Heart left ventricle (tissue), 16 donors: ENCODE measurements around the gene FNTB. TPM values are rescaled to one million over a fixed set of nuclear protein-coding genes. Genes with fewer than 3 reads are reported as not detected.

Experiments used
- ATAC-seq, 4 donors: fragments of 200-7000 bp; cut with Tn5 transposase; one replicate each; pipeline ENCODE4 v1.9.1; 2020 to 2022; ENCODE audit warnings: moderate library complexity in 4 of 4, mild to moderate bottlenecking in 3 of 4, moderate number of reproducible peaks in 1 of 4
- DNase-seq, 5 donors: peaks; one replicate each; pipeline ENCODE4 v3.0.0-alpha.2; 2020
- H3K27ac ChIP-seq, 12 donors: fragments of 200-600 bp; sonication (generic) in 4 of 12; one replicate each; pipeline versions ENCODE4 v1.5.0 to v1.8.0; 2016 to 2022; ENCODE audit warnings: mild to moderate bottlenecking in 2 of 12
- H3K27me3 ChIP-seq, 9 donors: fragments of 200-600 bp; sonication (generic) in 2 of 9; one replicate each; pipeline versions ENCODE4 v1.5.1 to v1.8.0; 2016 to 2022; ENCODE audit warnings: mild to moderate bottlenecking in 3 of 9
- H3K36me3 ChIP-seq, 9 donors: fragments of 200-600 bp; sonication (generic) in 2 of 9; one replicate each; pipeline versions ENCODE4 v1.5.0 to v1.8.0; 2018 to 2022; ENCODE audit warnings: mild to moderate bottlenecking in 2 of 9
- H3K4me1 ChIP-seq, 12 donors: fragments of 200-600 bp; sonication (generic) in 4 of 12; one replicate each; pipeline versions ENCODE4 v1.5.0 to v1.8.0; 2016 to 2022; ENCODE audit warnings: mild to moderate bottlenecking in 3 of 12
- H3K4me3 ChIP-seq, 12 donors: fragments of 200-600 bp; sonication (generic) in 4 of 12; one replicate each; pipeline versions ENCODE4 v1.5.0 to v1.8.0; 2017 to 2022; ENCODE audit warnings: mild to moderate bottlenecking in 9 of 12, moderate library complexity in 4 of 12
- H3K9me3 ChIP-seq, 12 donors: fragments of 200-600 bp; sonication (generic) in 4 of 12; one replicate each; pipeline versions ENCODE4 v1.5.0 to v1.8.0; 2016 to 2022; ENCODE audit warnings: mild to moderate bottlenecking in 1 of 12
- CTCF ChIP-seq, 12 donors: fragments of 200-600 bp; sonication (generic) in 4 of 12; IDR thresholded peaks; one replicate each; pipeline versions ENCODE4 v1.5.0 to v1.8.0; 2018 to 2022; ENCODE audit warnings: antibody characterized with exemption in 12 of 12, mild to moderate bottlenecking in 5 of 12
- POLR2A ChIP-seq, 2 donors: fragments of 450-650 bp; IDR thresholded peaks; one replicate each; pipeline ENCODE4 v1.6.1; 2017; ENCODE audit warnings: antibody characterized with exemption in 2 of 2, mild to moderate bottlenecking in 2 of 2, moderate library complexity in 2 of 2
- WGBS, 4 donors: extraction: QIAGEN DNeasy Blood & Tissue Kit in 2 of 4; methylation state at CpG; one replicate each; pipeline versions ENCODE4 v1.1.5 to v1.1.7; 2013 to 2018; 5-methylcytosine and 5-hydroxymethylcytosine counted together
- intact Hi-C, 10 donors: fragments of 100-400 bp; cut with DNase I; formaldehyde crosslinking; loops; one replicate each; pipeline versions ENCODE4 v1.11.1 to v1.14.2; 2022
- polyA plus RNA-seq, 2 donors: library from polyadenylated mRNA; stranded (reverse); fragments of 200-250 nt; gene quantifications; one replicate each; pipeline ENCODE4 v1.2.3, GENCODE V29; 2013
- total RNA-seq, 9 donors: library from RNA; depleted of rRNA in 2 of 9; stranded (reverse); fragments of >200 nt in 2 of 9; fragmentation: NEBNext Ultra II Directional in 3 of 9; extraction: Animal tissue kit (Norgen Biotek cat#: 25700) in 3 of 9; gene quantifications; one replicate each; pipeline versions ENCODE4 v1.1.0 to v1.2.4, GENCODE V29; 2016 to 2023
- donor health status: ischemic (EF 13 %, LVEDD 7.1; RV severe dilation, severe dysfunction).
- donor health status: healthy with polysubstance abuse.
- donor health status: DM: no; HTN: yes; CAD: no.
- donor health status: DM: no; HTN: no; CAD: no.
- donor health status: ischemic (EF 25% LVEDD 6.9; RV normal size, moderate dysfunction).
- donor health status: ischemic (EF 25% LVEDD 5.7; RV mildly dilated, moderate dysfunction).
- donor health status: healthy.
- donor health status: DM: yes; HTN: yes; CAD: no.
- donor health status: ischemic (EF 35%, LVEDD 5.7; RV mildly dilated, moderate dysfunction).
- donor health status: nonischemic (EF 11% LVEDD 7.7; RV severe dilation, severe dysfunction).
- donor health status: DM: yes; HTN: yes; CAD: no.
- donor health status: PGD.
- donor health status: ischemic (EF 29% LVEDD 5.4; RV normal size, mild dysfunction).
- donor health status: nonischemic (EF 23%, LVEDD 6.1; RV moderate dilation, normal function).

FNTB gene
- total and polyA plus RNA-seq, 11 donors: 10.5 to 22.5 (median 16.7) TPM

GRCh38 chr14:64943556-64943955 lies 43.1 kb upstream of the FNTB start:
- H3K4me1 ChIP-seq: peaks cover 0 to 8% (median 5%) of the 10 kb centered on the region in 12 donors
- intact Hi-C loops: no loop called here
- ATAC-seq: no peak
- H3K4me3 ChIP-seq: no peak overlapping the region
- H3K9me3 ChIP-seq: no peaks in the 10 kb centered on the region
- WGBS, 4 donors: 74 to 95% (median 82%) methylated on average over 6 of the region's 6 CpGs
- H3K27me3 ChIP-seq: no peaks in the 10 kb centered on the region
- no peak for DNase-seq
- TF ChIP-seq POLR2A (IDR thresholded peaks at IDR 0.05) (no peak), CTCF (IDR thresholded peaks at IDR 0.05) (no peak)
- H3K36me3 ChIP-seq: peaks cover 0 to 57% (median 9%) of the 10 kb centered on the region in 9 donors
- no peak overlapping the region for H3K27ac ChIP-seq

- intact Hi-C loops: no loop called here
- TF ChIP-seq CTCF (IDR thresholded peaks at IDR 0.05): no peak
- TF ChIP-seq POLR2A (IDR thresholded peaks at IDR 0.05): no peak
- ATAC-seq: peak in 1 of 4 donors; percentile 23
- WGBS, 4 donors: 83 to 91% (median 86%) methylated on average over 2 of the region's 2 CpGs
- H3K4me1 ChIP-seq: peaks cover 0 to 13% (median 7%) of the 10 kb centered on the region in 12 donors
- no peaks in the 10 kb centered on the region for H3K27me3 ChIP-seq
- DNase-seq: no peak
- no peak overlapping the region for H3K4me3 ChIP-seq
- peaks cover 0 to 57% (median 9%) of the 10 kb centered on the region in 9 donors for H3K36me3 ChIP-seq
- no peak overlapping the region for H3K27ac ChIP-seq
- no peaks in the 10 kb centered on the region for H3K9me3 ChIP-seq
These were observed 42.7 kb upstream of the FNTB start for GRCh38 chr14:64944041-64944440.

- TF ChIP-seq CTCF (IDR thresholded peaks at IDR 0.05) (no peak), POLR2A (IDR thresholded peaks at IDR 0.05) (no peak)
These were observed 41.8 kb upstream of the FNTB start for GRCh38 chr14:64944861-64945260.

GRCh38 chr14:64945431-64946178 lies 41.1 kb upstream of the FNTB start:
- H3K4me3 ChIP-seq: no peak overlapping the region
- no peaks in the 10 kb centered on the region for H3K27me3 ChIP-seq
- peaks cover 0 to 44% (median 9%) of the 10 kb centered on the region in 9 donors for H3K36me3 ChIP-seq
- H3K9me3 ChIP-seq: no peaks in the 10 kb centered on the region
- no peak overlapping the region for H3K27ac ChIP-seq
- DNase-seq (no peak), ATAC-seq (no peak)
- H3K4me1 ChIP-seq: peaks cover 0 to 27% (median 8%) of the 10 kb centered on the region in 12 donors
- TF ChIP-seq CTCF (IDR thresholded peaks at IDR 0.05) (no peak), POLR2A (IDR thresholded peaks at IDR 0.05) (no peak)
- WGBS, 4 donors: 91 to 93% (median 93%) methylated on average over 12 of the region's 12 CpGs
- intact Hi-C loops: no loop called here

More at GRCh38 chr14:64944861-64945260, 41.8 kb upstream of the FNTB start:
- WGBS, 4 donors: 86 to 96% (median 93%) methylated on average over 4 of the region's 4 CpGs
- no peak overlapping the region for H3K27ac ChIP-seq
- ATAC-seq: no peak
- no peak for DNase-seq
- H3K27me3 ChIP-seq: no peaks in the 10 kb centered on the region
- H3K4me1 ChIP-seq: peaks cover 0 to 20% (median 7%) of the 10 kb centered on the region in 12 donors
- H3K9me3 ChIP-seq: no peaks in the 10 kb centered on the region
- H3K36me3 ChIP-seq: peaks cover 0 to 51% (median 9%) of the 10 kb centered on the region in 9 donors
- intact Hi-C loops: no loop called here
- H3K4me3 ChIP-seq: no peak overlapping the region
